ENCODE data around the gene FBXO24.

GRCh38 chr7:100553032-100553431 is 33.1 kb upstream of the FBXO24 start:
- no peak for TF ChIP-seq POLR2A (IDR thresholded peaks at IDR 0.05; ENCODE audit: low read depth, low read length)
- TF ChIP-seq USF2 (IDR thresholded peaks at IDR 0.05; ENCODE audit: low read depth, low read length), result no peak
- no peak for TF ChIP-seq CTCF (conservative IDR thresholded peaks at IDR 0.05; ENCODE audit: low read depth, low read length)
- TF ChIP-seq RAD21 (IDR thresholded peaks at IDR 0.05; ENCODE audit: low read length), result no peak
- TF ChIP-seq MXI1 (IDR thresholded peaks at IDR 0.05; ENCODE audit: borderline replicate concordance, low read depth, low read length), result no peak

Measured in IMR-90 (cell line).